T follicular helper cell (primary cell): ENCODE results near the gene GNL1.

Experiments
- DNase-seq: peaks from one replicate; pipeline ENCODE4 v3.0.0-alpha.2; 2020; ENCODE audit warnings: low read depth

GNL1 gene

DNA sequence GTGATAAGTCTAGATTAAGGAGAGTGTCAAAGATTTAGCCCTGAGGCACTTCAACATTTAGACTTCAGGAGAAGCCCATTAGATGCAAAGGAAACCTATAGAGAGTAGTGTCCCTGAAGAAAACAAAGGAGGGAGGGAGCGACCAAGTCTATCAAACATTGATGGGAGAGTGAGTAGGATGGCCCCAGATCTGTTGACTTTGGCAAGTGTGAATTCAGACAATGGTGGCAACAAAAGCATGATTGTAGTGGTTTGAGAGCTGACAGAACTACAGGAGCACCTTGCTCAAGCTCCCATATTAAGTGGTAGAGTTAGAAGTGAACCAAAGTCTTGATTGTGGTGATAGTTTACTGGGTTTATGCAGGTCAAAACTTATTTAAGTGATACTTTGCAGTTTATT lies 14.0 kb upstream of the GNL1 start:
- DNase-seq, result no peak

DNA sequence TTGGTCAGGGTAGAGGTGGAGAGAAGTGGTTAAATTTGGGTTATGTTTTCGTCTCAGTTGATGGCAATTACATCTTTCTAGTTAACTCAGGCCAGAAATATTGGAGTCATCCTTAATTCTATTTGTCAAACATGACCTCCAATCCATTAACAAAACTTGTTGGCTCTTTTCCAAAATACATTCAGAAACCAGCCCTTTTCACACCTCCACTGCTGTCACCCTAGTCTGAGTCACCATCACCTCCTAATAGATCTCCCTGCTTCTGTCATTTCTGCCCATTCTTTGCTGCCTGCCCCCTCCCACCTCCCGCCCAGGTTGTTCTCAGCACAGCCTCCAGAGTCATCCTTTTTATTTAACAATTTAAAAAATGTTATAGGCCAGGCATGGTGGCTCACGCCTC lies 12.0 kb upstream of the GNL1 start:
- DNase-seq, result no peak

DNA sequence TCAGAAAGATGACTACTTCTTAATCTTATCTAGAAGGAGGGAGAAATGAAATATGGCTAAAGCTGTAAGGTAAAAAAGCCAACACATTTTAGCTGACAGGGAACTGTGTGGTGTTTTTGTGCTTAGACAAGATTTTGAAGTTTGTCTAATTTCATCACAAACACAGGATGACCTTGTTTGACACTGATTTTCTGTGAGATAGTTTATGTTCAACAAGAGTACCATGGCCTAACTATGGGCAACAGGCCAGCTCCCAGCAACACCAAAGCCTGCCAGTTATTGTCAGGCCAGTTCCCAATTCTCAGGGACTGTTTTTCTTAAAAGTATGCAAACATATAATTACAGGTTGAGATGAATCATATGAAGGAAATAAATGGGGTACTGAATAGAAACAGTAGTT lies 9.5 kb upstream of the GNL1 start:
- DNase-seq, result no peak

DNA sequence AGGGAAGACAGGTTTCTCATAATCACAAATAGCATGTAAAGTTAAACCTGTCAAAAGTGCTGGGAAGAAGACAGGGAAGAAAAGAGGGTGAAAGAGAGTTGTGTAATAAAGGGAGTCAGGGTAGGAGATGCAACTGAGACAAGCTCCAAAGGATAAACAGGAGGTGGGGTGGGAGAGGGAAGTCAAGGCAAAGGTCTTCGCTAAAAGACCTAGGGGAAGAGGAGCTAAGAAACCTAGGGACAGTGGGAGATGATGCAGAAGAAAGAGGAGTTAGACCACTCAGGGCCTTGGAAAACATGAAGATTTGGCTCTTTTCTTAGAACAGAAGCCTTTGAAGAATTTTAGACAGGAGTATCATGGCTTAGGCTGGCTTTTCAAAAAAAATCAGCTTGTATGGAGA lies 7.8 kb upstream of the GNL1 start:
- DNase-seq, result no peak

DNA sequence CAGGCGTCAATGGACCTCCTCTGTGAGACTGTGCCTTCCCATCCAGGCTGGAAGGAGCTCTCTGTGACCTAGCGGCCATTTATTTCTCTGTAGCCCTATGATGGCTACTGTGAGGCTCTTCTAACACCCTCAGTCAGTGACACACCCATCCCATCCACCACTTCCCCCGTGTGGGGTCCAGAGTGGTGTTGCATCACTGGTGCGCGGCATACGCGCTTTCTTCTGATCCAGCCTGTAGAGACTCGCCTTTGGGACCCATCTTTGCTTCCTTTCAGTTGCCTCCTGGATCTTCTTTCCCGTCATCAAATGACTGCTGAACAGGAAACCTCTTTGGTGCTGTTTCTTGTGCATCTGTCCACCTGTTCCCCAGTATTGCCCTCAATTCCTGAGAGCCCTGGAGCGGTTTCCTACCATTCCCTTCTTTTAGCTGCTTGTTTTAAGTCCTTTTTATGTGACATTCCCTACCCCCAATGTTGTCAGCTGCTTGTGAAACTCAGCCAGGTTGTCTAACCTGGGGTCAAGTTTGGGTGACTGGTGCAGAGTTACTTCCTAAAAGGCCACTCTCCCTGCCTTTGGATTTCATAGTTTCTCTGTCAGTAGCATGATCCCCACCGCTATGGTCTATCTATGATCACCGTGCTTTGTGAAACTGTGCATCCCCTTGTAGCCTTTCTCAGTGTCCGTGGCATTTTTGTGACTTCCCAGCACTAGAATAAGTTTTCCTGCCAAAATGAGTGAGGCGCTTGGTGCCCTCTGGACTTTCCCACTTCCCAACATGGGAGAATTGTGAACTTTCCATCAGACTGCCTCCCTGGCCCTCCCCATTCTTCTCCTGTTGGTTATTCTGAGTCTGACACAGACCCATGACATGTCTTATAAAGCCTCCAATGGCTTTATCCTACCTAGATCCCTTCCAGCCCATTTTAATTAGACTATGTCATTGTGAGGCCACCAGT lies 6.5 kb upstream of the GNL1 start:
- DNase-seq, result no peak

DNA sequence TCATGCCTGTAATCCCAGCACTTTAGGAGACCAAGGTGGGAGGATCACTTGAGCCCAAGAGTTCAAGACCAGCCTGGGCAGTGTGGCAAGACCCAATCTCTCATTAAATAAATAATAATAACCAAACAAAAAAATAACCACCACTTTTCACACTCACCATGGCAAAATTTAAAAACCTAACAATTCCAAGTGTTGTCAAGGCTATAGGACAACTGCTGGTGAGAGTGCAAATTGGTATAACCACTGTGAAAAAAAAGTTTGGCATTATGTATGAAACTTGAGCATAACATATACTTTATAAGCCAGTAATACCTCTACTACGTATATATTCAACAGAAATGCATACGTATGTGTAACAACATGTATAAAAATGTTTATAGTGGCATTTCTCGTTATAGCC lies 4.6 kb upstream of the GNL1 start:
- no peak for DNase-seq

DNA sequence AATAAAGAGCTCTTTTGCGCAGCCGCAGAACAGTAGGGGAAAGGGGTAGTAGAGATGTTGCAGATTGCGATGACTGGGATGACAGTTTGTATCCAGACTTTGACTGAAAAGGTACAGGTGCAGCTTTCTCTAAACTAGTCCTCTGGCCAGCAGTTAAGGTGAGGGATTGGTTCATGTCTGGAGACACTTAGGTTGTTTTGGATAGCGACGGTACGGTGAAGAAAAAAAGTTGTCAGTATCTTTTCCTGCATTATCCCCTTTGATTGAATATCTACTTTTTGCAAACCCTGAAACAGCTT lies 1.3 kb upstream of the GNL1 start:
- DNase-seq, result no peak

DNA sequence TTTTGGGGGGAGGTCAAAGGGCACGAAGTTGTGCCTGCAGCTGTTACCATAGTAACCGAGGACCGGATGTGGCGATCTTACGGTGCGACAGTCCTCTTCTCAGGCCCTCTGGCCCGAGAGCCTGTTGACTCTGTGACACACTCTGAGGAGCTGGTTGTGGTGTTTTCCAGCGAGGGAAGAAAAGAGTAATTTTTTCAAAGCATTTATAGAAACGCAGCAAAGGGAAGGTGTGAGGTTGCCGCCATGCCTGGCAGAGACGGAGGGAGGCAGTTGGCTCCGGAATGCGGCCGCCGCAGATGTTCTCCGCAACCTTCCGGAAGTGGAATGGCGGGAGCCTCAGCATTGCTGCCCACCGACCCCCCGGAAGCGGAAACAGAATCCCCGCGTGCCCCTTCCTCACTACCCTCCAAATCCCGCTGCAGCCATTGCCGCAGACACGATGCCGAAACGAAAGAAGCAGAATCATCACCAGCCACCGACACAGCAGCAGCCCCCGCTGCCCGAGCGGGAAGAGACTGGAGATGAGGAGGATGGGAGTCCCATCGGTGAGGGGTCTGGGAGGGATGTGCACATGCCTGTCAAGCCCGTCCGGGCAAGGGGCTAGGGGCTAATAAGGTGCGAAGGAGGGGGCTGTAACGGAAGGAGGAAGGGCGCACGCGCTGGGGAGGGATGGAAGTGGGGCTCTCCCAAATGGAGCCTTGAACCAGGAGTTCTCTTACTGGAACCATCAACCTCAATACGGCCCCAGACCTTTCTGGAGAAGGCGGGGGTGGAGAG lies 805 bp upstream of the GNL1 start, which contains the start of gene PRR3:
Gene PRR3, plus strand, starts transcription at position 390 of the 777 bp plus-strand sequence. Its CDS starts 50 bp downstream, at position 440.
- peak; percentile 79 for DNase-seq

DNA sequence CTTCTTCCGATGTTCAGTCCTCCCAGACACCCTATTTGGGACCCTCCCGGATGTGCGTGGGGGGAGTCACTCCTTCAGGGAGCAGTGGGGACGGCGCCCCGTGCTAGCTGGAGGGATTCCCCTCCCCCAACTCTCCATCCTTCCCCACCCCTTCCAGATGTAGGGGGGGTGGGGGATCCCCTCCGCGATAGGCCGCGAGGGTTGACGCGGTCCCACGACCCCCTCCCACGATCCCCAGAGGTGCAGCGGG lies 548 bp downstream of the GNL1 start:
- no peak for DNase-seq

DNA sequence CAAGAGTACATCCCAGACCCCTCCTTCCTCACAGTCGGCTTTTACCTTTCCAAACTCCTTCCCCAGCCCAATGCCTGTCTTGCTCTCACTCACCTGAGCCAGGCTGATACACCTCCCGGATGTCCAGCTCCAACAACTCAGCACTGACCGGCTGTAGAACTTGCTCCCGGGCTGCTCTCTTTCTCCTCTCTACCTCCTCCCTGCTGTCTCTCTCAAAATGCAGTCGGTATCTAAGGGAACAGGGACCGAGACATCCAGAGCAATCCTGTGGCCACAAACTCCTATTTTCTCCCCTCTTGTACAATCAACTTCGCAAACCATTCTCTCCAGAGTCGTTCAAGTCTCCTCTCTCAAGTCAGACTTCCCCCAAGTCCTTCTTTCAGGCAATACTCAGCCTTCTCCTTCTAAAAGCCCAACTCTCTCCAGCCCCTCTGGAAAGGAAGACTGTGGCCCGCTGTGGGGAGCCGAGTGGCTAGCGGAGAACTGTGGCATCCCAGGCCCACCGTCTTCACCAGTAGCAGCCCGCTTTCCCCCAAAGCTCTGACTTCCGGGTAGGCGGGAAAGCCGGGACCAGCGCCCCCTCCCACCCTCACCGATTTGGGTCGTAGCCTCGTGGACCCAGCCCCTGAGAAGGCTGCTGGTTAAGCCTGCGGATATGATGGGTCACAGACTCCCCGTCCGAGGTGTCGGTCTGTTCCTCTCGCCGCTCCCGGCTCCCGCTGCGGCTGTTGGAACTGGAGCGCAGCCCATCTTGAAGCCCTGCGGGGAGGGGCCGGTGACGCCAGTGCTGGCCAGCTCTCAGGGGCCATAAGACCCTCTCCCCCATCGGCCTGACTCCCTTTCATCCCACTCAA lies 1.1 kb downstream of the GNL1 start:
- DNase-seq, result no peak

DNA sequence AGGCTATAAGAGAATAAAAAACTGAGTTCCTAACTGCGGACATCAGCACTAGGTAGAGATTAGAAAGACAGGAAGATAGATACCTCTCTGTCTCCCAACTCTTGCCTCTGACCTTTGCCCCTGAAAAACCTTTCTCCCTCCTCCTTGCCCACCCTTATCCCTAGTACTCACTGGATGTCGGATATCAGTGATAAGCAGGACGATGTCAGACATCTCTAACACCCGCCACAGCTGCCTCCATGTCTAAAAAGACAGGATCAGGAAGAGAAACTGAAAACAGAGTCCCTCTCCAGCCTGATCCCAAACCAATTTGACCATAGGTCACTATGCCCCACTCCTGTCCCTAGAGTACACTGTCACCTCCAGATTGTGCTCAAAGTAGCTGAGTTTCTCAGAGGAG lies 1.9 kb downstream of the GNL1 start:
- DNase-seq, result no peak

DNA sequence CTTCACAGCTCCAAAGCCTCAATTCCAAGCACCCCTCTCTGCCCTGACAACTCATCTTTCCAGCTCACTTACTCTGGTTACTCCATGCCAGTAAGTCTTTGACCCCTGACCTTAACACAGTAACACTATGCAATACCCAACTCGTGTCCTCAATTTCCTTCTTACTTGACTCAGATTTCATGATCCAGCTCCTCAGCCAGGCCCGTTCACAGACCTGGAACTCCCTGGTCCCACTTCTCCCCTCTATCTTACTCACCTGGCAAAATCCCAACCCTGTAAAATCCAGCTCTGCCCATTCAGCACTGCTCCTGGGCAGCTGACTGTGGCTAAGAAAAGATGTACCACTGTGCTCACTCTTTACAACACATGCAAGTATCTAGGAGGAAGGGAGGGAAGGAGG lies 7.9 kb downstream of the GNL1 start:
- DNase-seq, result no peak

DNA sequence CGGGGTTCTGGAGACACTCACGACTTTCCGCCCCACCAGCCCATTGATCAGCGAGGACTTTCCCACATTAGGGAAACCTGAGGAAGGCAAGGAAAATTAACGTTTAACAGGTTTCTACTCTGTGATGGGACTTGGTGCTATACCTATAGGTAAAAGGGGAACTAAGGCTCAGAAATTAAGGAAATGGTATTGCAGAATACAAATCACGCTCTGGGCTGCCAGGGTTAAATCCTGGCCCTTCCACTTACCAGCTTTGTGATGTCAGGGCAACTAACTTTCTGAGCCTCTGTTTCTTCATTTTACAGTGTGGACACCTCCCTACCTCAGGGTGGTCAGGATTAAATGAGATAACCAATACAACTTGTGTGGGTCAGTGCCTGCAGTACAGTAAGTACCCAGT lies 8.8 kb downstream of the GNL1 start:
- no peak for DNase-seq

DNA sequence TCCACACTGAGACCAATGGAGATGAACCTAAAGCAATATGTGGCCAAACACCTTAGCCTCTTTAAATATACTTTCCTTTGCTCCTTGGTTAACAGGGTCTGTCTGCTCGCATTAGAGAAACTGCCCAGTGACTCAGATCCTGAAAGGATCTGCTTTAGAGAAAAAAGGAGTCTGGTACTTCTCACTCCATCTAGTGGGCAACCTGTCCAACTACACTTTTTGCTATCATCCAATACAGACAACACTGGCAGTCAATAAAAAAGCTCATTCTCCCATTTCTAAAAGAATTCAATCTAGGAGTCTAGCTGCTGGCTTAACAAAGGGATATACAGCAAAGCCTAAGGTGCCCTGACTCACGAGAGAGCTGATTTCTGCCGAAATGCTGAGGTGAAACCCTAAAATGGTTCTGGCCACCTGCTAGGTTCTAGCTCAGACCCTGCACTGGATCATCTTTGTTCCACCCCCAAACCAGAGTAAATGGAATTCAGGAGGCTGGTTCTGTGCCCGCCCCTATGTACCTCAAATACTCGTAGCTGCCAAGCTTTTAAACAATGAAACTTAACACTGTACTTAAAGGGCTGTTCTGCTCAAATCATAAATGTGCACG lies 11.5 kb downstream of the GNL1 start:
- DNase-seq, result no peak

DNA sequence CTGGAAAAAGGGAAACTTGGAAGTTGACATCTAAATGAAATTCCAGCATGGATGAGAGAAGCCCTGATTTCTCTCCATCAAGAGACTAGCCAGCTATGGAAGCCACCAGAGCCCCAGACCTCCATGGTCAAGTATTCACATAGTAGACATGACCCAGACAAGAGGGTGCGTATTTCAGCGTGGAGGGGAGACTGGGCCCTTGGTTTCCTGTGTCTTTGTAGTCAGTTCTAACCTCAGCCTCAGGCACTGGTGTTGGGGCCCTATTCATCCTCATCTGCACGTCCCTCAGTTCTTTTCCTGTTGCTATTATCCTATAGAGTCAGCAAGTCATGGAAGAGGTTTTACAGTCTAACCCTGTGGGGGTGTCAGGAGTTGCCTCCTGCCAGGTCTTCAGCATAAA lies 12.5 kb downstream of the GNL1 start:
- DNase-seq, result no peak

DNA sequence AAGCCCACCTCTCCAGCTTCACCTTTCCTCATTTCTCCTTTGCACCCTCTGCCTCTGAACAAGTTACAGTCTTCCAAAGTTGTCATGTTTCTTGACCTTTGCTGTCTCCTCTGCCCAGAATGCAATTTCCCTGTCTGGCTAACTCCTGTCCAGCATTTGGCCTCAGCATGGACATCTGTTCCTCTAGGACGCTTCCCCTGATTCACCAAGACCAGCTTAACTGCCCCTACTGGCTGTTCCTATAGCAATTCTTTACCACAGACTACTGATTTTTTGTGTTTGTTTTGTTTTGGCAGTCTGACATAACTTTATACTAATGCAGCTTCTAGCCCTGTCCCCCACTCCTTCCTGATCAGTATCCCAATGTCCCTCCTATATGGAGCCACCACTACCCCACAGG lies 13.4 kb downstream of the GNL1 start:
- DNase-seq, result no peak

DNA sequence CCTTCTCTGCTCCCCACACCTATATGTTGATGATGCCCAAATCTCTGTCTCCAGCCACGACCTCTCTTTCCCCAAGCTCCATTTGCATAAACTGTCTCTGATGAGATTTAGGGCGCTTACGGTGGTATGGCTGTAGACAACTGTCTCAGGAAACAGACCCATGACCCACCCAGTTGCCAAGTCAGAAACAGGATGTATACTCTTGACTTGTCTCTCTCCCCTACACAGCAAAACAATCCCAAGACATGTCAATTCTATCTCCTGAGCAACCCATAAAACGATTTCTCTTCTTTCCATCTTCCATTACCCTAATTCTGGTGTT lies 13.9 kb downstream of the GNL1 start:
- DNase-seq, result peak; percentile 15

DNA sequence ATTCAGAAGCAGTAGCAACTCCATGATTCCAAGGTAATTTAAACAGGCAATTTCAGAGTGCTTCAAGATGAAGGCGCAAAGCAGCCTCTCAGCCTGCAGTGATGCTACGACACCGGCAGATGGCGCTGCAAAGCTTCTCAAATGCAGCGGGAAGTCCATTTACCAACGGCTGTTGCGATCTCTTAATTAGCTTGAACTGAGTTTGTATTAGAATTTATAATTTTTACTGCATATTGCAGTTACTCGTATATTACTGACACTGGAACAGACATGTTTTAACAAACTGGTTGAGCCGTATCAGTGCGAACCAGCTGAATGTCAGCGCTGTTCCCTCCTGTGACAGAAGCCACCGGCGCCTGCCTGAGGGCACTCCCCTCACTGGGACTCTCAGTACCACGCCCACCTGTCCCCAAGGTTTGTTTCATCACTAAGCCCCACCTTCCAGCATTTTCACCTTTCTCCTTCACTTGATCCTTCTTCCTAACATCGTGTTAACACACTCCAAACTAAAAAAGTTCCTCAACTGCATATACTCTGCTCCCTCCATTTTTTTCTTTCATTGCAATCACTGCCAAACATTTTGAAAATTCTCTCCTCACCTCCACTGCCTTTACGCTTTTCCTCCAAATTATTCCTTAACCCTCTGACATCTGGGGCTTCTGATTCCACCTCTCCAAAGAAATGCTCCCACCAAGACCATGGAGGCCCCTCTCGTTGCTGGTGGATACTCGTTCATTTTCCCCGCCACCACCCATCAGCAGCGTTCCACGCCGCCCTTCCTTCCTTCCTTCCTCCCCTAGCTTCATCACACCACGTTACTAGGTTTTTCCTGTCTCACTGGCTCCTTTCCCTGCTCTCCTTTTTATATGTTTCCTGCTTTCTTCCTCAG lies 14.5 kb downstream of the GNL1 start:
- DNase-seq, result peak; percentile 66

DNA sequence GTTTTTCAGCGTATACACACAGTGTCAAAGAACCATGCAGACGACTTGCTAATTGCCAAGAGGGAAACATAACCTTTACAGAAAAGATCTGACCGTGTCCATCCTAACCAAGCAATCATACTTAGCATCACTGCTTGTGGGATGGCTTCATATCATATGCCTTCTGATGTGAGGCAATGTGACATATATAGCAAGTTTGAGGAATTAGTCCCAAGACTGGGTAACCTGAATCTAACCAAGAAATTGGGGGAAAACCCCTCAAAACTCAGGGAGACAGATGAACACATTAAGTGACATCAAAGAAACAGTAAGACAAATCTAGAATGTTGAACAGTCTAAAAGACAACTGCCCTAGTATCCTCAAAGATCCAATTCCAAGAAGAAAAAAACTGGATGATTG lies 18.4 kb downstream of the GNL1 start:
- DNase-seq, result no peak

DNA sequence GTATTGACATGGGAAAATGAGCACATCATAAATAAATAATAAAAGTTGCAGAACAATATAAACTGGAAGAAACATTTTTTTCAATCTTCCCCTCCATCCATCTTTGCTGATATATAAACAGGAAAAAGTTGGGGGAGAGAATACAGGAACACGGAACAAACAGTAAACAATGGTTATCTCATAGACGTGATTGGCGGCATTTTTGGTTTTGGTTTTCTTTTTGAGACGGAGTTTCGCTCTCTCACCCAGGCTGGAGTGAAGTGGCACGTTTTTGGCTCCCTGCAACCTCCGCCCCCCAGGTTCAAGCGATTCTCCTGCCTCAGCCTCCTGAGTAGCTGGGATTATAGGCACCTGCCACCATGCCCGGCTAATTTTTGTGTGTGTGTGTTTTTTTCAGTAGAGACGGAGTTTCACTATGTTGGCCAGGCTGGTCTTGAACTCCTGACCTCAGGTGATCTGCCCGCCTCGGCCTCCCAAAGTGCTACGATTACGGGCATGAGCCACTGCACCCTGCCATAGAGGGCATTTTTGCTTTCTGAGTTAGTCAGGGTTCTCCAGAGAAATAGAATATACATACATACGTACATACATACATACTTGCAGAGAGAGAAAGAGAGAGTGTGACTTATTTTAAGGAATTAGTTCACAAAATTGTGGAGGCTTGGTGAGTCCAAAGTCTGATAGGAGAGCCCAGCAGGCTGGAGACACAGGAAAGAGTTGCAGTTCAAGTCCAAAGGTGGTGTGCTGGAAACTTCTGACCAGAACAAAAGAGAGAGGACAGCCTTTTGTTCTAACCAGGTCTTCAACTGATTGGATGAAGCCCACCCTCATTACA lies 22.6 kb downstream of the GNL1 start:
- no peak for DNase-seq

DNA sequence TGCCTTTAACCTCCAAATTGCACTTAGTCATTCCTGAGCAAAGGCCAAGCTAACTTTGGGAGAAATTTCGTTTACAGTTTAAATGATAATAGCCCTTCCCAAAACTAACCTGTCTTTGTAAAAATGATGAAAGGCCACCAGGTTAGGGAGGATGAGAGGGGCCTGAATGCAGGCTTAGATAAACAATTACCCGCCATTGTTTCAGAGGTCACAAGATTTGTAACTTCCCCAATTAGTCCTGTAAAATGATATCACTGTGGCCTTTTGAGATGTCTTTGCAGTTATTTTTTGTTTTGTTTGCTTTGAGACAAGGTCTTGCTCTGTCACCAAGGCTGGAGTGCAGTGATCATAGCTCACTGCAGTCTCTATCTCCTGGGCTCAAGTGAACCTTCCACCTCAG lies 26.3 kb downstream of the GNL1 start:
- no peak for DNase-seq
